ENCODE data around the gene PPP1R7. TPM values are rescaled to one million over a fixed set of nuclear protein-coding genes. Genes with fewer than 3 reads are reported as not detected.

The PPP1R7 gene
- total RNA-seq, 1 donor from 2014 or later: 48.9 TPM

- DNase-seq (ENCODE audit: low spot score in 2 of 2) (no peak), FAIRE-seq (no peak)
These were observed 12.7 kb upstream of the PPP1R7 start for GRCh38 chr2:241137276-241138190.

GRCh38 chr2:241138471-241138870 lies 11.8 kb upstream of the PPP1R7 start:
- FAIRE-seq (no peak), DNase-seq (ENCODE audit: low spot score in 2 of 2) (no peak)

GRCh38 chr2:241139531-241140444 lies 10.5 kb upstream of the PPP1R7 start:
- DNase-seq (ENCODE audit: low spot score in 2 of 2) (no peak), FAIRE-seq (no peak)

GRCh38 chr2:241140445-241140840 lies 9.8 kb upstream of the PPP1R7 start:
- FAIRE-seq (no peak), DNase-seq (ENCODE audit: low spot score in 2 of 2) (no peak)

- FAIRE-seq: no peak
- DNase-seq (ENCODE audit: low spot score in 2 of 2): no peak
These were observed 9.0 kb upstream of the PPP1R7 start for GRCh38 chr2:241141214-241141770.

GRCh38 chr2:241142063-241142462 lies 8.2 kb upstream of the PPP1R7 start:
- DNase-seq (ENCODE audit: low spot score in 2 of 2) (no peak), FAIRE-seq (no peak)

GRCh38 chr2:241142593-241142992 lies 7.7 kb upstream of the PPP1R7 start:
- no peak for FAIRE-seq
- no peak for DNase-seq (ENCODE audit: low spot score in 2 of 2)

GRCh38 chr2:241146286-241146685 lies 4.0 kb upstream of the PPP1R7 start:
- DNase-seq (ENCODE audit: low spot score in 2 of 2) (no peak), FAIRE-seq (no peak)

- DNase-seq (ENCODE audit: low spot score in 2 of 2) (no peak), FAIRE-seq (no peak)
These were observed 2.9 kb upstream of the PPP1R7 start for GRCh38 chr2:241147336-241147735.

- DNase-seq (ENCODE audit: low spot score in 2 of 2): no peak
- no peak for FAIRE-seq
These were observed 2.0 kb upstream of the PPP1R7 start for GRCh38 chr2:241148239-241148638.

GRCh38 chr2:241148891-241149674 lies 1.2 kb upstream of the PPP1R7 start, which contains the start of gene PASK:
TSS of gene PASK (minus strand) at chr2:241149472. CDS start at chr2:241143032, 6,440 bp downstream.
- FAIRE-seq (no peak), DNase-seq (ENCODE audit: low spot score in 2 of 2) (peak; percentile 94)

- DNase-seq (ENCODE audit: low spot score in 2 of 2) (no peak), FAIRE-seq (no peak)
These were observed 667 bp upstream of the PPP1R7 start for GRCh38 chr2:241149675-241149924.

- no peak for FAIRE-seq
- DNase-seq (ENCODE audit: low spot score in 2 of 2): no peak
These were observed 628 bp downstream of the PPP1R7 start for GRCh38 chr2:241150660-241151530.

- no peak for DNase-seq (ENCODE audit: low spot score in 2 of 2)
- no peak for FAIRE-seq
These were observed 1.8 kb downstream of the PPP1R7 start for GRCh38 chr2:241151934-241152660.

- DNase-seq (ENCODE audit: low spot score in 2 of 2): no peak
- FAIRE-seq: no peak
These were observed 3.3 kb downstream of the PPP1R7 start for GRCh38 chr2:241153616-241154015.

GRCh38 chr2:241154915-241155314 lies 4.6 kb downstream of the PPP1R7 start:
- DNase-seq (ENCODE audit: low spot score in 2 of 2) (no peak), FAIRE-seq (no peak)

GRCh38 chr2:241155936-241156335 lies 5.7 kb downstream of the PPP1R7 start:
- no peak for FAIRE-seq

GRCh38 chr2:241156971-241157441 lies 6.7 kb downstream of the PPP1R7 start:
- FAIRE-seq: no peak
- no peak for DNase-seq (ENCODE audit: low spot score in 2 of 2)

More at GRCh38 chr2:241155936-241156335, 5.7 kb downstream of the PPP1R7 start:
- no peak for DNase-seq (ENCODE audit: low spot score in 2 of 2)
